Fibroblast of upper back skin (primary cell): ENCODE measurements around the gene ATG5.
"Not testable (repeated sequence)": the region's sequence is repeated elsewhere in the genome, so short reads cannot be mapped to it uniquely, and the experiment has no call there.

Experiments
- DNase-seq: peaks from one replicate; pipeline ENCODE4 v3.0.0-alpha.2; 2013

ATG5 gene

DNA sequence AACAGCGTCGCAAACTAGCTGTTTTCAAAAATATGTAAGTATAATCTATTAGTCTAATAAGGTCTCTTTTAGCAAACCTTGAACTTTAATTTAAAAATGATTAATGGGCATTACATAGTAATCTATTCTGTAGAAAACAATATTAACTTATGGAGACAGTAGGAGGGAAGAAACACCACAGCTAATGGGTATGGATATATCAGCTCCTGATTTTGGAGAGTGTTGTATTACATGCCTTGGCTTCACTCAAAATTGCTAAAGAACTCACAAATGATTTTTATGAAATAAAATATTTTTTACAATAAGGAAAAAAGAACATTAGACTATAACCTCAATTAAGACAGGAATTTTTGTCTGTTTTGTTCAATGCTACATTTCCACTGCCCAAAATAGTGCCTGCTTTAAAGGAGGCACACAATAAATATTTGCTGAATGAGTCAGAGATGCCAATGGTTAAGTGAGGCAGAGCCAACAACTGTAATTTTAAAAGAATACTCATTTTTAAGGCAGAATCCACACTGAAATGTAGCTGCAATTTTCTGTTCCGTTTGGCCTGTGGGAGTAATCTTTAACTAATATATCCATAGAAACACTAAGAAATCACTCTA is 15.7 kb downstream of the ATG5 start:
- DNase-seq = peak; percentile 46

DNA sequence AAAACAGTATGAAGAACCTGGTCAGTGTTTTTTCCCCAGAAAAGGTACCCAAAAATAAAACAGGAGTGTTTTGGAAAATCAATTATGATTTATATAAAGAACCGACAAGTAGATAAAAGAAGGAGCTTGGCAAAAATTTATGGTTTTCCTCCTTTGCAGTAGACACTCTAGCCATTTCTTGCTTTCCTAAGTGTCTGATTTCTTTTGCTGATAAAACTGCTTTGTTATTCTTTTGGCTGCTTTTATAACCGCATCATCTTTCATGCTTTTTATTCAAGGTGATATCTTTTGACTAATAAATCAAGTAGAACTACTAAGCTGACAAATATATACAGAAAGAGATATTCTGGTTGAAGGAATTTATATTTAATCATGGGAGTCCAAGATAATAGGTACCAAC is 16.6 kb downstream of the ATG5 start:
- peak; percentile 10 for DNase-seq

DNA sequence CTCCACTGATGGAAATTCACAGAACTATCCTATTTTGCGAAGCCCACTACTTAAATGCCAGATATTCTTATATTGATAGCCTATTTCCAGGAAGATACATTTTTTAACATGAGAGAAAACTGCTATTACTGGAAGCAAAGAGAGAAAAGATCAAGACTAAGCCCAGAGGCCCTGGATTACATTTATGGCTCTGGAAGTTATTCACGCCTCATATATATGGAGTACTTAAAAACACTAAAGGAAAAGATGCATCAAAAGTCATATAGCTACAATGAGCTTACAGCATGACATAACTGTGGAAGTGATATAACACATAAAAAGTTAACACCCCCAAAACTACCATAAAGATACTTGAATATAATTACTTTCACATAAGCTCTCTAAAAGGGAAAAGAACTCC is 19.8 kb downstream of the ATG5 start:
- no peak for DNase-seq

DNA sequence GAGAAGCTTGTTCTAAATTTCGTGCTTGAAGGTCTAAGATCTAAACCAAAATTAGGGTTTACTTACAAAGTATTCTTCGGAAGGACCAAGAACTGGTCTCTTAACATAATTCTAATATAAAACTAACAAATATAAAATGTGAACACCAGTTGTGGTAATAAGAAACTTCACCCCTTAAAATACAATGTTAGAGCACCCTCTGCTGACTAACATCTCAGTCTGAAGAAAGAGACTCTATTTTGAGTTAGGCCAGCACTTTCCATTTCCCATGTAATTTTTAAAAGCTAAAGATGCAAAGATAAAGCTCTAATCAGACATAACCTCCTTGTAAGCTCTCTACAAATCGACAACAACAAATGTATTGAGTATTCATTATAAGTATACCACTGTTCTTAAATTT is 24.6 kb downstream of the ATG5 start:
- DNase-seq = peak; percentile 60

DNA sequence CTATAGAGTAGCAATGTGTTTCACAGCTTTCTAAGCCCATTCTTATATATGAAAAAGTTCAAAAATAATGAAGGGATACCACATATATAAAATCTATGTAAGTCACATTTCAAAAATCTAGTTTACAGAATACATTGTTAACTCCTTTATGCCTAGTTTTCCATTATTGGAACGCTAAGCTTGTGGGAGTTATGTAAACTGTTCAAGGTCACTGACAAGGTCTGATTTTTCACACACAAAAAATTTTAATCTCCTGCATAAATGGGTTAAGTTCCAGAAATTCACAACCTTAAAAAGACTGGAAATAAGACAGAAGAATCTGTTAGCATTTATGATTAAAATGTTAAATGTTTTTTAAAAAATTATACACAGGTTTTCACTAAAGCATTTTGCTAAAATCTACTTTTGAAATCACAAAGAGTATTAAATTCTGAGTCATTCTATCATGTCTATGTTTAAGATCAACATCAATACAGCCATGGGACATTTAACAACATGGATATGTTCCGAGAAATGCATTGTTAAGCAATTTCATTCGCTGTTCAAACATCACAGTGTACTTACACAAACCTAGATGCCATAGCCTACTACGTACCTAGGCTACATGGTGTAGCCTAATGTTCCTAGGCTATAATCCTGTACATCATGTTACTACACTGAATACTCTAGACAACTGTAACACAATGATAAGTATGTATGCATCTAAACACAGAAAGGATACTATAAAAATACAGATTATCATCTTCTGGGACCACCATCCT is 25.4 kb downstream of the ATG5 start:
- DNase-seq = no peak

DNA sequence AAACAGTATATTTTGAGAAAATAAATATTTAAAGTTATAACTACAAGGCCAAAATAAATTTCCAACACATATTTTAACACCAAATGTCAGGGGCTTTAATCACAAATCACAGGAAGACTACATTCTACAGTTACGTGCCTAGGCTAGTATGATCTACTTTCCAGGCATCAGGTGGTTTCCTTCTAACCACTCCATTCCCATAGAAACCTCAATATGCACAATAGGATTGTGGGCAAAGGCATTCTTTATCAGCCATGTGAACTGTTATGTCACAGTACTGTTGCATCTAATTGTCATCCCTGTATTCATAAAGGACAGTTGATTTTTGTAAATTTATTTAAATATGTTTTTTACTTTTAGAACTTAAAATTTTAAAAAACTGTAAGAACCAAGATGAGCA is 32.4 kb downstream of the ATG5 start:
- DNase-seq = no peak

DNA sequence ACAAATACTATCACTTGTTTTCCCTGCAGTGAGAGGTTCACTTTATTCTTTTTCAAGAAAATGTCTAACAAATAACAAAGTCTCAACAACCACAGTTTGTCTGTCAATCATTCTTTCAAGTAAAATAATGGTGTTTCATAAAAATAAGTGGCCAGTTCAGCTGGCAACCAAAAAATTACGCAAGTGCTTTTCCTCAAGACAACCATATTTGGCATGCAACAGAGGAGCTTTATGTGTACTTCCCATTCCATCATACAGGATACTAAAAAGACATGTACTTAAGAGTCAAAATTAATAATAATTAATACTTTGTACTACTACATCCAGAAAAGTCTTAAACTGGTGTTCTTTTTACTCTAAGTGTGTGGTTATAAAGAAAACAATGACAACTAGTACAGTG is 34.6 kb downstream of the ATG5 start:
- no peak for DNase-seq

DNA sequence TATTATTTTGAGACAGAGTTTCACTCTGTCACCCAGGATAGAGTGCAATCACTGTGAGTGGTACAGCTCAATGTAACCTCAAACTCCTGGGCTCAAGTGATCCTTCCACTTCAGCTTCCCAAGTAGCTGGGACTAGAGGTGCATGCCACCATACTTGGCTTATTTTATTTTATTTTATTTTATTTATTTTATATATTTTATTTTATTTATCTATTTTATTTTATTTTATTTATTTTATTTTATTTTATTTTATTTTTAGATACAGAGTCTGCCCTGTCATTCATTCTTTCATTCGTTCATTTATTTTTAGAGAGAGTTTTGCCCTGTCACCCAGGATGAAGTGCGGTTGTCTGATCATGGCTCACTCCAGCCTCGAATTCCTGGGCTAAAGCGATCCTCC is 35.5 kb downstream of the ATG5 start:
- DNase-seq = no peak

DNA sequence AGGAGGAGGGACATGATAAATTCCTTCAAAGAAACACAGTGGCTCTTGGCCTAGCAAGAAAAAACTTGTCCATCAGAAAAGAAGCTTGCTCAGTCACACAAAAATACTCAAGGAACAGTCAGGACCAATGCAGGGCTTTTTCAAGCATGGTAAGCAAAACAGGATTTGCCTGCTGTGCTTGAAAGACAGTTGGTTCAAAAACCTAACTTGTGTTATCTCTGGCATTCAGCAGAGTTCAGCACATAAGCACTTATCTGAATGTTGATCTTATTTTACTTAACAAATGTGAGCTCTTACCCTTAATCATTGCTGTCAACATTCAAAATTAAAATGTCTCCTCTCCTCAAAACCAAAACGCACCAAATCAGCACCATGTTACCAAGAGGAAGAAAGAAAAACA is 38.3 kb downstream of the ATG5 start:
- DNase-seq = no peak

DNA sequence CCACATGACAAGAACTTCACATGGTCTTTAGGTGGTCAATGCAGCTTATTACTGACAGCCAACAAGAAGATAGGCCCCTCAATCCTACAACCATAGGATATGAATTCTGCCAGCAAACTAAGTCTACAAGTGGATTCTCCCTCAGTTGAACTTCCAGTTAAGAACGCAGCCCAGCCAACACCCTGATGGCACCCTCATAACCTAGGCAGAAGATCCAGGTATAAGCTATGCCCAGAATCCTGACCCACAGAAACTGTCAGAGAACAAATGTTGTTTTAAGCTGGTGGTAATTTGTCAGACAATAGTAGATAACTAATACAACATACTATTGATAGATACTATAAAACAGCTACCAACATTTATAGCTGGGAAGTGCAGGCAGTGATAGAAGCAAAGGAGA is 38.8 kb downstream of the ATG5 start:
- DNase-seq = no peak

DNA sequence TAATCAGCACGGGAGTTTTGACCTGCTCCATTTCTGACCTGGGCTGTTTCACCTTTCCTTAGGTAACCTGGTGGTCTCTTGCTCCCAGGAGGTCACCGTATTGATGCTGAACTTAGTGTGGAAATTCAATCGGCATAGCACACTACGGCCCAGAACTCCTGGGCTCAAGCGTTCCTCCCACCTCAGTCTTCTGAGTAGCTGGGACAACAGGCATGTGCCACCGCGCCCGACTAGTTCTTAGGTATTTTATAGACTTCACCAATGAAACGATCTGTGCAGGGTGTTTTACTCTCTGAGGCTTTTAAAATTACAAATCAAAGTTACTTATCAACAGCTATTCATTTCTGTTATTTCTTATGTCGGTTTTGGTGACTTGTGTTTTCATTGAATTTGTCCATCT is 42.1 kb downstream of the ATG5 start:
- no peak for DNase-seq

DNA sequence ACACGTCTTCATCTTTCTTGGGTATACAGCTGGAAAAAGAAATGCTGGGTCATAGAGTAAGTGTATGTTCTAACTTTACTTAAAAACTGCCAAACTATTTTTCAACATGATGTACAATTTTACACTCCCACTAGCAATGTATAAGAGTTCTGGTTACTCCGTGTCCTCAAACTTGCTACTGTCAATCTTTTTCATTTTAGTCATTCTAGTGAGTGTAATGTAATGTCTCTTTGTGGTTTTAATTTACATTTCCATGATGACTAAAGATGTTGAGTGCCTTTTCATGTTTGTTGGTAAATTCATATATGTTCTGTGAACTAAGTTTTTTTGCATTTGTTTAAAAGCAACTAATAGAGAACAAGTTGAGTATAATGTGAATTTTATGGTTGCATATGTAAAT is 43.9 kb downstream of the ATG5 start:
- no peak for DNase-seq

DNA sequence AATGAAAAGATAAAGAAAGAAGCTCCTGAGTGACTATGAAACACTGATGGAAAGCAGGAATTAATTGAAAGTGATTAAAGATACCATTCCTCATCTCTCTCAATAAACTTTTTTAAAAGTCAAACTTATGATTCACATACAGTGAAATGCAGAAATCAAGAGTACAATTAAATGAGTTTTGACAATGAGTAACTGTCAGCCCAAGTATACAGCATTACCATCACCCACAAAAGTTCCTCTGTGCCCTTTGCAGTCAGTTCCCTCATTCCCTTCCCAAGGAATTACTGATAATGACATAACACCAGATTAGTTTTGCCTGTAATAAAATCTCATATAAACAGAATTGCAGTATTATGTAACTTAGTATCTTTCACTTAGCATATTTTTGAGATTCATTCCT is 44.5 kb downstream of the ATG5 start:
- peak; percentile 26 for DNase-seq

DNA sequence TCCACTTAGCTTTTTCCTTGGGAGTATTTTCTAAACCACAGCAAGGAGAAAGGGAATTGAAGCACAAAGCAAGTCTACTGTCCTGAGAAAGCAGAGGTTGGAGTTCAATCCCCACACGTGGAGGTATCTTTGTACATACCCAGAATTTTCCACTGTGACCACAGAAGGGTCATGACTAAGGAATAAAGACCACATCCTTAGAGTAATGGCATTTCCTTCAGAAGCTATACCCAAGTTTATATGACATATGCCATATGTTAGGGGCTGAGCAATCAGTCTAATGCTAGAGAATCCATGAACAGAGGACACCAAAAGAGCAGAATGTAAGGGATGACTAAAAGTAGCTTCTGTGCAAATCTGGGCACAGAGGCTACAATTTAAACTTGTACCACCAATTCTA is 46.4 kb downstream of the ATG5 start:
- DNase-seq = peak; percentile 88

DNA sequence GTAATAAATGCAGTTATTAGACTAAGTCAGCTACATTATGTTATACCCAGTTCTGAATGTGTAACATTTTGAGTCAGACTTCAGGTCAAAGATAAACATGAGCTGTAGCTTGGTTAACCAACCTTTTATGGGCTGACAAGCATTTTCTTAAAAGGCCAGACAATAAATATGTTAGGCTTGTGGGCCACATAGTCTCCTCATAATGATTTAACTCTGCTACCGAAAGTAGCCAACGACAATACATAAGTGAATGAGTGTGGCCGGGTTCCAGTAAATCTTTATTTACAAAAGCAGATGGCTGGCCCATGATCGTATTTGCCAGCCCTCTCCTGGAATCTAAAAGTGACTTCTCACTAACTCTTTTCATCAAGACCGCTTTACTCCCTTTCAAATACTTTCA is 49.9 kb downstream of the ATG5 start:
- DNase-seq = peak; percentile 66

DNA sequence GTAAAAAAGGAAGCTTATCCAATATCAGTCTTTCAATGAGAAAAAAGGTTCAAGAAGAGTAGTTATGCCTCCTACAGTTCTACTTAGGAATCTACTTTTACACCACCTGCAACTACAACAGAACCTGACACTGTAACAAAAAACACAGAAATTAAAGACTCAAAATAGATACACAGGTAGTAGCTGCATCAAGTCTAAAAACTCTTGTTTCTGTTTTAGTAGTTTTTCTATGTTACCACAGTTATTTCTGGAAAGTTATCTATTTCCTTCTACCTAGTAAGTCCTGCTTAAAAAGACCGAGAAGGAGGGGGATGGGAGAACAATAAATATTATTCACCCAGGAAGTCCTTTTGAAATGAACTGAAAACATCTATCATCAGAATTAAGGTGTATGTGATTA is 52.5 kb downstream of the ATG5 start:
- DNase-seq = no peak

DNA sequence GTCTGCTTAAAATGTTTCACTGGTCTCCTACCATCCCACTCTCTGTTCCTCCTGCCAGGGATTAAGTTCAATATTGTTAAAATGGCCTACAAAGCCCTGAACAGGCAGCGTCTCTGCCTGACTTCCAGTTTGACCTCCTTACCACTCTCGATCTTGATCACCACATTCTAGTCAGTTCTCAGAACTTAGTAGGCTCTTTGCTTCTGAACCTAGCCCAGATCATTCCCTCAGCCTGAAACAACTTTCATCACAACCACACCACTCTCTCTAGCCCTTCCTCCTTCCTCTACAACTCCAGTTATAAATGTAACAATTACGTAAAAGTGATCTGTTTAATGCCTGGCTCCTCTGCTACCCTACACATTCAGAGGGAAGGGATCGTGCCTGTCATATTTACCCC is 53.3 kb downstream of the ATG5 start:
- no peak for DNase-seq

DNA sequence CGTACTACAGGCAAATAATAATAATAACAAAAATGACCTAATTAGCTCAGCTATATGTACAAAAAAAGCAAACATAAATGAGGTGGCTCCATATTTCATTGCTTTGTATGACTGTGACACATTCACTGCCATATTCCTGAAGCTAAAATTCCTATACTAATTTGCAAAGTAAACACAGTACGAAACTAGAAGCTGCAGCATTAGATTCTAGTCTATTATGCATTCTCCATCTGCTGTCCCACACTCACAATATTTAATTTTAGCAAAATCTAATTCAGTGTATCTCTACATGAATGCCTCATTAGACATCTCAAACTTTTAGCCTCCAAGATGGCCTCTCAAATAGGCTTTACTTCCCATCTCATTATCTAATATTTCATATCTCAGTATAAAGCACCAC is 55.1 kb downstream of the ATG5 start:
- no peak for DNase-seq

DNA sequence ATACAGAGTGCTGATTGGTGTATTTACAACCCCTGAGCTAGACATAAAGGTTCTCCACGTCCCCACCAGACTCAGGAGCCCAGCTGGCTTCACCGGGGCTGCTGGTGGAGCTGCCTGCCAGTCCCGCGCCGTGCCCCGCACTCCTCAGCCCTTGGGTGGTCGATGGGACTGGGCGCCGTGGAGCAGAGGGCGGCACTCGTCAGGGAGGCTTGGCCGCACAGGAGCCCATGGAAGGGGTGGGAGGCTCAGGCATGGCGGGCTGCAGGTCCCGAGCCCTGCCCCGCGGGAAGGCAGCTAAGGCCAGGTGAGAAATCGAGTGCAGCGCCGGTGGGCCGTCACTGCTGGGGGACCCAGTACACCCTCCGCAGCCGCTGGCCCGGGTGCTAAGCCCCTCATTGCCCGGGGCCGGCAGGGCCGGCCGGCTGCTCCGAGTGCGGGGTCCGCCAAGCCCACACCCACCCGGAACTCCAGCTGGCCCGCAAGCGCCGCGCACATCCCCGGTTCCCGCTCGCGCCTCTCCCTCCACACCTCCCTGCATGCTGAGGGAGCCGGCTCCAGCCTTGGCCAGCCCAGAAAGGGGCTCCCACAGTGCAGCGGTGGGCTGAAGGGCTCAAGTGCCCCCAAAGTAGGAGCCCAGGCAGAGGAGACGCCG is 56.2 kb downstream of the ATG5 start:
- not testable (repeated sequence) for DNase-seq

DNA sequence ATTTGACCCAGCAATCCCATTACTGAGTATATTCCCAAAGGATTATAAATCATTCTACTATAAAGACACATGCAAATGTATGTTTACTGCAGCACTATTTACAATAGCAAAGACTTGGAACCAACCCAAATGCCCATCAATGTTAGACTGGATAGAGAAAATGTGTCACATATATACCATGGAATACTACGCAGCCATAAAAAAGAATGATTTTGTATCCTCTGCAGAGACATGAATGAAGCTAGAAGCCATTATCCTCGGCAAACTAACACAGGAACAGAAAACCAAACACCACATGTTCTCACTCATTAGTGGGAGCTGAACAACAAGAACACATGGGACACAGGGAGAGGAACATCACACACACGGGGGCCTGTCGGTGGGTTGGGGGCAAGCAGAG is 57.1 kb downstream of the ATG5 start:
- DNase-seq = not testable (repeated sequence)

DNA sequence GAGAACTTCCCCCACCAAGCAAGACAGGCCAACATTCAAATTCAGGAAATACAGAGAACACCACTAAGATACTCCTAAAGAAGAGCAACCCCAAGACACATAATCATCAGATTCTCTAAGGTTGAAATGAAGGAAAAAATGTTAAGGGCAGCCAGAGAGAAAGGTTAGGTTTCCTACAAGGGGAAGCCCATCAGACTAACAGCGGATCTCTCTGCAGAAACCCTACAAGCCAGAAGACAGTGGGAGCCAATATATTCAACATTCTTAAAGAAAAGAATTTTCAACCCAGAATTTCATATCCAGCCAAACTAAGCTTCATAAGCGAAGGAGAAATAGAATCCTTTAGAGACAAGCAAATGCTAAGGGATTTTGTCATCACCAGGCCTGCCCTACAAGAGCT is 61.1 kb downstream of the ATG5 start:
- DNase-seq = not testable (repeated sequence)

DNA sequence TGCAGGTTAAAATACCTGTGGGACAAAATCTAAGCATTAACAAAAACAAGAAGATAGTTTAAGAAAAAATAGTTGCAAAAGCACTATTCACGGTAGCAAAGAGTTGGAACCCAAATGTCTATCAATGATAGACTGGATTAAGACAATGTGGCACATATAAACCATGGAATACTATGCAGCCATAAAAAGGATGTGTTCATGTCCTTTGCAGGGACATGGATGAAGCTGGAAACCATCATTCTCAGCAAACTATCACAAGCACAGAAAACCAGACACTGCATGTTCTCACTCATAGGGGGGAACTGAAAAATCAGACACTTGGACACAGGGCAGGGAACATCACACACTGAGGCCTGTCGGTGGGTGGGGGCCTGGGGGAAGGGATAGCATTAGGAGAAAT is 65.8 kb downstream of the ATG5 start:
- not testable (repeated sequence) for DNase-seq

DNA sequence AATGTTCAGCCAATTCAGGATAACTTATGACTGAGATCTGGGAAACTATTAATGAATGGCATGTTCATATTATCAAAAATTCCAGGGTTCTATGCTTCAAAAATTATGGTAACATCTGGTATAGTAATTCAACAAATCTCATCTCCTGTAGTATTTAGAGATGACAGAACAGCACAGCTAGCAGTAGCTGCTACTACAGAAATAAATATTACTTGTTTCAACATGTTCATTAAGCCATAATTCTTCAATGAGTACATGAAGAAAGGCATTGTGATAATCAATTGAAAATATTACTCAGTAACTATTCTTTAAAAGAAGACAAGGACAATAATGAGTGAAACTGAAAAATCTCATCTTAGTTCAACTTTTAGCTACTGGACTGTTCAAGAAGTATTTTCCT is 66.8 kb downstream of the ATG5 start:
- DNase-seq = no peak

DNA sequence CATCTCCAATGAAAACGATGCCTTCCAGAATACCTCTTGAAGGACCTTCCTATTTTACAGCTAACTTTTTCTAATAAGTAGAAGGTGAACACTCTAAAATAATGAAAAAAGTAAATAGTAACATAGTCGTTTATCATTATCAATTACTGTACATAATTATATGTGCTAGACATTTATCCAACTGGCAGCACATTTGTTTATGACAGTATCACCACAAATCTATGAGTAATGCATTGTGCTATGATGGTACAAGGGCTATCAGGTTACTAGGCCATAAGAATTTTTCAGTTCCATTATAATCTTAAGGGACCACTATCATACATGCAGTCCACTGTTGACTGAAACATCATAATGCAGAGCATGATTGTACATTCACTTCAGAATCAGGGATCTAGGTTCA is 68.4 kb downstream of the ATG5 start:
- peak; percentile 55 for DNase-seq
